HL-60 (cell line): Measurements from ENCODE around the gene GOLGA8F.
"Not testable (repeated sequence)": the region's sequence is repeated elsewhere in the genome, so short reads cannot be mapped to it uniquely, and the experiment has no call there.

Source experiments
- GABPA ChIP-seq: IDR thresholded peaks from 2 replicates; pipeline ENCODE4 v1.6.1; 2012; ENCODE audit warnings: low read depth
- POLR2AphosphoS5 ChIP-seq: IDR thresholded peaks from 2 replicates; pipeline ENCODE4 v1.6.1; 2012; ENCODE audit warnings: low read depth
- TF ChIP-seq, protein P1 (sequence below): IDR thresholded peaks from one replicate; pipeline ENCODE4 v1.5.1; 2011; ENCODE audit warnings: low read length, control low read depth, inconsistent platforms; ENCODE audit not compliant: insufficient read depth
- TF ChIP-seq, protein P2 (sequence below): IDR thresholded peaks from 2 replicates; pipeline ENCODE4 v1.6.1; 2012; ENCODE audit warnings: low read depth; ENCODE audit not compliant: insufficient replicate concordance

DNA sequence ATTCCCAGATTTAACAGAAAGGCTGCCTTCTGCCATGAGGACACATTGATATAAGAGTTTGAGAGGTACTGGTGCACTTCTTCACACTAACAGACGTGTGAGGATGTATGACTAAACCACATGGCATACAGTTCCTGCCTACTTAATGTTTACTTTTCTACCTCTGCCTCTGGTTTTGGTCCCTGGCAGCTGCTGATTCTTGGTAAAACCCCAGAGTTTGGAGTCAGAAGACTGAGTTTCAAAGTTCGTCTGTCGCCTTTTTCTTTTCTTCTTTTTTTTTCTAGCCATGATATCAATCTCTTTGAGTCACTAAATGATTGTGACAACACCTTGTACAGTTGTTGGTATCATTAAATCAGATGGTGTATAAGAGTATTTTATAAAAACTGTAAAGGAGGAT, 1.6 kb downstream of the GOLGA8F start:
- TF ChIP-seq, protein P1, sequence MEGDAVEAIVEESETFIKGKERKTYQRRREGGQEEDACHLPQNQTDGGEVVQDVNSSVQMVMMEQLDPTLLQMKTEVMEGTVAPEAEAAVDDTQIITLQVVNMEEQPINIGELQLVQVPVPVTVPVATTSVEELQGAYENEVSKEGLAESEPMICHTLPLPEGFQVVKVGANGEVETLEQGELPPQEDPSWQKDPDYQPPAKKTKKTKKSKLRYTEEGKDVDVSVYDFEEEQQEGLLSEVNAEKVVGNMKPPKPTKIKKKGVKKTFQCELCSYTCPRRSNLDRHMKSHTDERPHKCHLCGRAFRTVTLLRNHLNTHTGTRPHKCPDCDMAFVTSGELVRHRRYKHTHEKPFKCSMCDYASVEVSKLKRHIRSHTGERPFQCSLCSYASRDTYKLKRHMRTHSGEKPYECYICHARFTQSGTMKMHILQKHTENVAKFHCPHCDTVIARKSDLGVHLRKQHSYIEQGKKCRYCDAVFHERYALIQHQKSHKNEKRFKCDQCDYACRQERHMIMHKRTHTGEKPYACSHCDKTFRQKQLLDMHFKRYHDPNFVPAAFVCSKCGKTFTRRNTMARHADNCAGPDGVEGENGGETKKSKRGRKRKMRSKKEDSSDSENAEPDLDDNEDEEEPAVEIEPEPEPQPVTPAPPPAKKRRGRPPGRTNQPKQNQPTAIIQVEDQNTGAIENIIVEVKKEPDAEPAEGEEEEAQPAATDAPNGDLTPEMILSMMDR, result not testable (repeated sequence)
- TF ChIP-seq POLR2AphosphoS5, GABPA: not testable (repeated sequence)
- TF ChIP-seq, protein P2, sequence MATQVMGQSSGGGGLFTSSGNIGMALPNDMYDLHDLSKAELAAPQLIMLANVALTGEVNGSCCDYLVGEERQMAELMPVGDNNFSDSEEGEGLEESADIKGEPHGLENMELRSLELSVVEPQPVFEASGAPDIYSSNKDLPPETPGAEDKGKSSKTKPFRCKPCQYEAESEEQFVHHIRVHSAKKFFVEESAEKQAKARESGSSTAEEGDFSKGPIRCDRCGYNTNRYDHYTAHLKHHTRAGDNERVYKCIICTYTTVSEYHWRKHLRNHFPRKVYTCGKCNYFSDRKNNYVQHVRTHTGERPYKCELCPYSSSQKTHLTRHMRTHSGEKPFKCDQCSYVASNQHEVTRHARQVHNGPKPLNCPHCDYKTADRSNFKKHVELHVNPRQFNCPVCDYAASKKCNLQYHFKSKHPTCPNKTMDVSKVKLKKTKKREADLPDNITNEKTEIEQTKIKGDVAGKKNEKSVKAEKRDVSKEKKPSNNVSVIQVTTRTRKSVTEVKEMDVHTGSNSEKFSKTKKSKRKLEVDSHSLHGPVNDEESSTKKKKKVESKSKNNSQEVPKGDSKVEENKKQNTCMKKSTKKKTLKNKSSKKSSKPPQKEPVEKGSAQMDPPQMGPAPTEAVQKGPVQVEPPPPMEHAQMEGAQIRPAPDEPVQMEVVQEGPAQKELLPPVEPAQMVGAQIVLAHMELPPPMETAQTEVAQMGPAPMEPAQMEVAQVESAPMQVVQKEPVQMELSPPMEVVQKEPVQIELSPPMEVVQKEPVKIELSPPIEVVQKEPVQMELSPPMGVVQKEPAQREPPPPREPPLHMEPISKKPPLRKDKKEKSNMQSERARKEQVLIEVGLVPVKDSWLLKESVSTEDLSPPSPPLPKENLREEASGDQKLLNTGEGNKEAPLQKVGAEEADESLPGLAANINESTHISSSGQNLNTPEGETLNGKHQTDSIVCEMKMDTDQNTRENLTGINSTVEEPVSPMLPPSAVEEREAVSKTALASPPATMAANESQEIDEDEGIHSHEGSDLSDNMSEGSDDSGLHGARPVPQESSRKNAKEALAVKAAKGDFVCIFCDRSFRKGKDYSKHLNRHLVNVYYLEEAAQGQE, result not testable (repeated sequence)
